Body of pancreas (tissue), 4 donors: ENCODE measurements around the gene MAP3K4. TPM values are rescaled to one million over a fixed set of nuclear protein-coding genes. Genes with fewer than 3 reads are reported as not detected.

Experiments
- ATAC-seq: fragments of 150-250 bp; one replicate; pipeline ENCODE4 v1.9.1; 2016
- DNase-seq, 4 donors: peaks; one replicate each; pipeline ENCODE4 v3.0.0-alpha.2; 2019
- H3K27ac ChIP-seq, 4 donors: fragments of 200-600 bp; sonication (generic); 1 replicate in 3 of 4; 2 replicates in 1 of 4; pipeline versions ENCODE4 v1.5.1 to v1.6.1; 2016 to 2019; ENCODE audit warnings: mild to moderate bottlenecking in 1 of 4, mixed read lengths in 1 of 4, moderate library complexity in 1 of 4
- H3K27me3 ChIP-seq, 2 donors: fragments of 200-600 bp; sonication (generic); one replicate each; pipeline ENCODE4 v1.6.0; 2016; ENCODE audit warnings: mild to moderate bottlenecking in 1 of 2
- H3K36me3 ChIP-seq, 2 donors: fragments of 200-600 bp; sonication (generic); replicated peaks in 1 of 2; 2 replicates each; pipeline ENCODE4 v1.5.1; 2016; ENCODE audit warnings: low read depth in 2 of 2; ENCODE audit not compliant: insufficient read depth in 1 of 2
- H3K4me1 ChIP-seq: fragments of 200-600 bp; sonication (generic); one replicate; pipeline ENCODE4 v1.6.0; 2016
- H3K4me3 ChIP-seq, 2 donors: fragments of 200-600 bp; sonication (generic); 1 replicate in 1 of 2; 2 replicates in 1 of 2; pipeline ENCODE4 v1.5.1; 2016 to 2019
- H3K9me3 ChIP-seq, 3 donors: fragments of 200-600 bp; sonication (generic); 1 replicate in 2 of 3; 2 replicates in 1 of 3; pipeline ENCODE4 v1.5.1; 2016
- POLR2A ChIP-seq, 3 donors: fragments of 450-650 bp; IDR thresholded peaks; one replicate each; pipeline ENCODE4 v1.6.1; 2016; ENCODE audit warnings: antibody characterized with exemption in 3 of 3, mild to moderate bottlenecking in 2 of 3
- WGBS, 2 donors: methylation state at CpG; one replicate each; pipeline ENCODE4 v1.1.5; 2017; 5-methylcytosine and 5-hydroxymethylcytosine counted together
- intact Hi-C: fragments of 100-400 bp; cut with DNase I; formaldehyde crosslinking; loops from one replicate; pipeline ENCODE4 v1.15.1; 2023
- total RNA-seq, 2 donors: library from RNA; depleted of rRNA; stranded (reverse); fragments of >200 nt; gene quantifications; one replicate each; pipeline ENCODE4 v1.1.0, GENCODE V29; 2016
- TF ChIP-seq, protein P1 (sequence below), 7 experiments: fragments of 450-650 bp in 4 of 7; fragments of 200-600 bp in 3 of 7; sonication (generic) in 3 of 7; IDR thresholded peaks; one replicate each; pipeline ENCODE4 v1.5.1; 2016 to 2019; ENCODE audit warnings: antibody characterized with exemption in 7 of 7

MAP3K4 gene
- total RNA-seq, 2 donors from 2014 or later = 20.1 to 31.4 TPM

DNA sequence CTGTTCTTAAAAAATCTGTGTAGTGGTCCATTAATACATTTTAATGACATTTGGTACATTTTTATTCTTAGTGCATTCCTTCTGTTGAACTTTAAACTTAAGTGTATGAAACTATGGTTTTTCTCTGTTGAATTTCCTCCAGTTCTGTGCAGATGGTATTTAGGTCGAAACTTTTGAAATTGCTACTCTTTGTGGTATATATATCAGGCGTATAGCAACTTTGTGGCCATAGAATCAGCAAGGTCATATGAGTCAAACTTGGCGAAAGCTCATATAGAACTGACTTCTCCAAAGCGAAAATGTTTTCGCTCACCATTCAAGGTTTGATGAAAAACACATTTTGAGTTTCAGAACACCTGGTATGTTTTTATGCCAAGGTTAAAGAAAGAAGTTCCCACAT is 93.7 kb downstream of the MAP3K4 start:
- no peak overlapping the region for H3K27ac ChIP-seq
- no peaks in the 10 kb centered on the region for H3K4me1 ChIP-seq
- no peak for ATAC-seq
- H3K4me3 ChIP-seq = no peak overlapping the region
- DNase-seq = no peak
- intact Hi-C loops = no loop called here
- TF ChIP-seq, protein P1, sequence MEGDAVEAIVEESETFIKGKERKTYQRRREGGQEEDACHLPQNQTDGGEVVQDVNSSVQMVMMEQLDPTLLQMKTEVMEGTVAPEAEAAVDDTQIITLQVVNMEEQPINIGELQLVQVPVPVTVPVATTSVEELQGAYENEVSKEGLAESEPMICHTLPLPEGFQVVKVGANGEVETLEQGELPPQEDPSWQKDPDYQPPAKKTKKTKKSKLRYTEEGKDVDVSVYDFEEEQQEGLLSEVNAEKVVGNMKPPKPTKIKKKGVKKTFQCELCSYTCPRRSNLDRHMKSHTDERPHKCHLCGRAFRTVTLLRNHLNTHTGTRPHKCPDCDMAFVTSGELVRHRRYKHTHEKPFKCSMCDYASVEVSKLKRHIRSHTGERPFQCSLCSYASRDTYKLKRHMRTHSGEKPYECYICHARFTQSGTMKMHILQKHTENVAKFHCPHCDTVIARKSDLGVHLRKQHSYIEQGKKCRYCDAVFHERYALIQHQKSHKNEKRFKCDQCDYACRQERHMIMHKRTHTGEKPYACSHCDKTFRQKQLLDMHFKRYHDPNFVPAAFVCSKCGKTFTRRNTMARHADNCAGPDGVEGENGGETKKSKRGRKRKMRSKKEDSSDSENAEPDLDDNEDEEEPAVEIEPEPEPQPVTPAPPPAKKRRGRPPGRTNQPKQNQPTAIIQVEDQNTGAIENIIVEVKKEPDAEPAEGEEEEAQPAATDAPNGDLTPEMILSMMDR (IDR thresholded peaks at IDR 0.05) = no peak
- no peak for TF ChIP-seq POLR2A (IDR thresholded peaks at IDR 0.05)
- H3K9me3 ChIP-seq = no peaks in the 10 kb centered on the region
- 97% methylated on average over 5 of the region's 5 CpGs for WGBS, 2 donors
- peaks cover 0 to 21% of the 10 kb centered on the region in 2 donors for H3K36me3 ChIP-seq
- H3K27me3 ChIP-seq = no peaks in the 10 kb centered on the region

DNA sequence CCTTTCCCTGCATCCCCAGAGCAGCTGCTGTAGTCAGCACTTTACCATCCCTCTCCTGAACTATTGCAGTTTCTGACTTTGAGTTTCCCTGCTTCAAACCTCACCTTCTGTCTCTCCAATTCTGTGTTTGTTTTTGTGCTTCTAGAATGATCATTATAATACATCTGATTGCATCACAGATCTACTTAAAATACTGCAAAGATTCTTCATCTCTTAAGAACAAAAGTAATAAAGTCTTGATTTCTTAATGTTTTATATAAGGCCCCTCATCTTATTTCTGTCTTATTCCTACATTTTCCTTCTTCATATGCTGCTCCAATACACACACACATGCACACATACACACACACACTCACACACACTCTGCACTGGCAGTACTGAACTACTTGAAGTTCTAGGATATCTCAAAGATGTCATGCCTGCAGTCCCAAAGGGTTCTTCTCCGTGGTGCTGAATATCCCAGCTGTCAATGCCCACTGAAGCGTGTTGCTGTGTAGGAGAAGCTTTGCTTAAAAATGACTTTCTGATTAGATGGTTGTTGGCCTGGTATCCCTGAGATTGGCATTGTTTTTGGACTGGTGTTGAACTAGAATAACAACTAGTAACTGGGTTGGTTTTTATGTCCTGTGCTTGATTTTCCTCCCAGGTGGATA is 97.2 kb downstream of the MAP3K4 start:
- DNase-seq = no peak
- TF ChIP-seq POLR2A (IDR thresholded peaks at IDR 0.05) = no peak
- TF ChIP-seq, protein P1 (IDR thresholded peaks at IDR 0.05) = no peak
- Histone ChIP-seq H3K36me3 (peaks cover 0 to 22% of the 10 kb centered on the region in 2 donors), H3K4me3 (no peak overlapping the region), H3K9me3 (no peaks in the 10 kb centered on the region), H3K27ac (no peak overlapping the region), H3K27me3 (no peaks in the 10 kb centered on the region), H3K4me1 (no peaks in the 10 kb centered on the region)
- 77 to 81% methylated on average over 2 of the region's 2 CpGs for WGBS, 2 donors
- no peak for ATAC-seq
- intact Hi-C loops = no loop called here

DNA sequence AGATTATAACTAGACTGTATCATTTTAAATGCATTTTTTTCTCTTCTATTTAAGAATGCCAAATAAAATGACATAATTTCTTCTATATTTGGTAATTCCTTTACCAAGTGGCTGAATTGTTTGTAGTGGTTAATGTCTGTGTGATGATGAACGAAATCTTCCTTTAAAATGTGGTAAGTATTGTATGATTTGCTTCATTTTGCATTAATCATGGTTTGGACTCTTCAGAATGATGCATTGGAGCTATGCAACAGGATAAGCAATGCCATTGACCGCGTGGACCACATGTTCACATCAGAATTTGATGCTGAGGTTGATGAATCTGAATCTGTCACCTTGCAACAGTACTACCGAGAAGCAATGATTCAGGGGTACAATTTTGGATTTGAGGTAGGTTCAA is 99.6 kb downstream of the MAP3K4 start:
- Histone ChIP-seq H3K27me3 (no peaks in the 10 kb centered on the region), H3K4me3 (no peak overlapping the region), H3K27ac (no peak overlapping the region), H3K9me3 (no peaks in the 10 kb centered on the region), H3K36me3 (peaks cover 0 to 25% of the 10 kb centered on the region in 2 donors), H3K4me1 (no peaks in the 10 kb centered on the region)
- TF ChIP-seq, protein P1 (IDR thresholded peaks at IDR 0.05) = no peak
- no peak for TF ChIP-seq POLR2A (IDR thresholded peaks at IDR 0.05)
- no peak for DNase-seq
- WGBS, 2 donors = 88% methylated on average over 4 of the region's 4 CpGs
- intact Hi-C loops = no loop called here
- ATAC-seq = no peak

DNA sequence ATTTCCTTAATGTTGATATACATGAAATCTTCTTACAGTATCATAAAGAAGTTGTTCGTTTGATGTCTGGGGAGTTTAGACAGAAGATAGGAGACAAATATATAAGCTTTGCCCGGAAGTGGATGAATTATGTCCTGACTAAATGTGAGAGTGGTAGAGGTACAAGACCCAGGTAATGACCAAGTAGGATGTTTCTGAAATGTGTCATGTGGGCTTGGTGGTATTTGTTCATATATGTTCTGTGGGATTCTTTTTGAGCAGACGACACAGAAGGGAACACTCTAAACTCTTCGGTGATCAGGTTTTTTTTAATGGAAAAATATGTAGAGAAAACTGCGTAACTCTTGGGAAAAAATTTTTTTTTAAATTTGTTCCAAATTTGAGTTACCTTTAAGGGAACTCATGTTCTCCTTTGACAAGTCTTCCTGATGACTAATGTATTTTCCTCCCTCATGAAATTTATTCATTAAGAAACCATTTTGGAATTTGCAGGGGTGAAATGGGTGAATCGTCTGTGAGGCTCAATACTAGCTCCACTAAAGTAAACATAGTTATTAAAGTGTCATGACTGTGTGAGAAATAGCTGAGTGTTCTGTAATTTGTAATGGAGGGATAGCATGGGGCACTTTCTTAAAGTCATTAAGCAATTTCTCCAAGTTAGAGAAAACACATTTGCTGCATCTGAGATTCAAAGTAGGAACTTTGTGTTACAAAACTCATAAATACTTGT is 100.6 kb downstream of the MAP3K4 start:
- Histone ChIP-seq H3K27ac (no peak overlapping the region), H3K27me3 (no peaks in the 10 kb centered on the region), H3K4me1 (no peaks in the 10 kb centered on the region), H3K36me3 (peaks cover 3 to 22% of the 10 kb centered on the region in 2 donors), H3K4me3 (no peak overlapping the region), H3K9me3 (no peaks in the 10 kb centered on the region)
- no peak for DNase-seq
- ATAC-seq = no peak
- WGBS, 2 donors = 79 to 87% methylated on average over 6 of the region's 6 CpGs
- TF ChIP-seq, protein P1 (IDR thresholded peaks at IDR 0.05) = no peak
- TF ChIP-seq POLR2A (IDR thresholded peaks at IDR 0.05) = no peak
- intact Hi-C loops = no loop called here
